ENCODE measurements around the gene EGFLAM. TPM values are rescaled to one million over a fixed set of nuclear protein-coding genes. Genes with fewer than 3 reads are reported as not detected.
A peak's percentile ranks its signal among the peaks of the same experiment; 100 is the strongest.

EGFLAM gene
- 2.9 TPM for total RNA-seq

DNA sequence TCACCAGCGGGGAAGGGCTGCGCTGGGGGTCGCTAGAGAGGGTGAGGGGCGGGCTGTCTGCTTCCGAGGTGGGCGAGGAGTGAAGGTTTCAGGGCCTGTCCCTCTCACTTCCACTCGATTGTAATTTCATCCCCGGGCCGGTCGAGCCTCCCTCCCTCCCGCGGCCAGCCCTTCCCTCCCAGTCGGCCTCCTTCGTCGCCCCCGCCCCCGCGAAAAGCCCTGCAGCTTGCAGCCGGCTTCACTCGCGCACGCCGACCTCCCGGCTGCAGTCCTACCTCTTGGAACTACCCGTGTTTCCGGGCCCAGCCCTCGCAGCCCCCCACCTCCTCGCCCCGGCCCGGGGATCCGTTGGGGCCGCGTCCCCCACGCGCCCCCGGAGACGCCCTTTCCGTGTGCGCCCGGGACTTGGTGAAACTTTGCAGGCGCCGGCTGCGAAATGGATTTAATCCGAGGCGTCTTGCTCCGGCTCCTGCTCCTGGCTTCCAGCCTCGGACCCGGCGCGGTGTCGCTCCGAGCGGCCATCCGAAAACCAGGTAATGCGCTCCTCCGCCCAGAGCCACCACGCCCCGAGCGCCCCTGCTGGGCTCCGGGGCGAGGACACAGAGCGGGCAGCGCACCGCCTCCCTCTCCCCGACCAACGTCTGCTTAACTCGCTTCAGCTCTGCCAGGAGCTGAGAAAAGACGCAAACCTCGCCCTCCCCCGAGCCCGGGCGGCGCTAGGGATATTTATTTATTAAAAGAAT lies at the start of gene EGFLAM:
EGFLAM (plus strand) TSS at position 241 of the 743 bp plus-strand sequence; CDS start at position 437, 196 bp downstream.
- DNase-seq (ENCODE audit: low spot score in 2 of 2): peak in 1 of 2 donors; percentile 38
- no peak for FAIRE-seq

DNA sequence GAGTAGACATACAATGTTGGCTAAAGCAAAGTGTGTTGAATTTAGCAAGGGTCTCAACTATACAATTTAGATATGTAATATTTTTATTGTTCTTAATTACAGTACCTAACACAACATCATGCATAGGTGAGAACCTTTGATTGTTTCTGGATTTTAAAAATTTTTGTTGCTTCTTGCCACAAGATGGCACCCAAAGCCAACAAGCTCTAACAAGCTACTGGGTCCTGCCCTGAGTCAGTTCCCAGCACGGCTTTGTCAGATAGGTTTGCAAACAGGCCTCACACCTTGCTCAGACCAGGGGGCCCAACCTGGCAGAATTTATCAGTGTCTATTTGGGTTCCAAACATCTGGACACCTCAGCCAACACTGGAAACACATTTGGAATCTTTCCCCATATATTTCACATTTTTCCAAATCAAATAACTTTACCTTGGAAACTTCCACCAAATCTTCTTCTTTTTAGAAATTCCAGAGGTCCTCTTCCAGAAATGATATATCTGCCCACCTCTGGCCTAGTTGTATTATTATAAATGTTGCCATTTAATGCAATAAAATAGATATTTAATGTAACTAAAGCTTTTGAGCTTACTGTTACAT lies 49.5 kb upstream of the EGFLAM start:
- DNase-seq (ENCODE audit: low spot score in 2 of 2) (peak in 1 of 2 donors; percentile 29), FAIRE-seq (no peak)

DNA sequence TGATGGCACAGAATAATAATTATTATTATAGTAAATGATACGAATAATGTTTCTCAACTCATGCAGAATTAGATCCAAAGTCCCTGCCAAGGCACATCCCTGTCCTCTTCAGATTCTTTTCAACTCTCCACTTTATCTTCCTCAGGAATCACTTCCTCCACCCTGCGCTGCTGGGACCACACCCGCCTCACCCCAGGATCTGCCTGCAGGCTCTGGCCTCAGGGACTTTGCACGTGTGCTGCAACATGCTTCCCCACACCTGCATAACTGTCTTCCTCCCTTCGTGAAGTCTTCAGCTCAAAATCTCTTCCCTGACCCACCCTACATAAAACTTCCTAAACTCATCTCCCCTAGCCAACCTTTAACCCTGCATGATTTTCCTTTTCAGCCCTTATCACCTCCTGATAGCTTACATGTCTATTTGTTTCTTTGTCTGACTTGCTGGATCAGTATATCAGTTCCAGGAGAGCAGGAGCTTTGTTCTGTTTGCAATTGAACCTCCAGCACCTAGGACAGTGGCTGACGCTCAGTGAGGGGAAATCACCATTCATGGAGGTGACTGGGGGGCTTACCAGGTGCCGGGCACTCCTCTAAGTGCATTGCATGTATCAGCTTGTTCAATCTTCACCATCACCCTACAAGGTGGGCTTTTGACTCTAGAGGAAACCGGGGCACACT lies 47.5 kb upstream of the EGFLAM start:
- DNase-seq (ENCODE audit: low spot score in 2 of 2) (no peak), FAIRE-seq (no peak)

DNA sequence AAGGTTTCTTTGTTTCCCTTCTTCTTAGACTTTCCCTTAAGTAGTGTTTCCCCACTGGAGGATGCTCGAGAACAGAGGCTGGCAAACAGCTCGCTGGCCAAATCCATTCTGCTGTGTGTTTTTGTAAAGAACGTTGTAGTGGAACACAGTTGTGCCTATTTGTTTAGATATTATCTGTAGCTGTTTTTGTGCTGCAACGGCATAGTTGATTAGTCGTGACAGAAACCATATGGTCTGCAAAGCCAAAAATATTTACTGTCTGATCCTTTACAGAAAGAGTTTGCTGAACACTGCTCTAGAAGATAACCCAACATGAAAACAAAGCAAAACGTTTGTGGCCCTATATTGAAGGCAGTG lies 47.0 kb upstream of the EGFLAM start:
- FAIRE-seq (no peak), DNase-seq (ENCODE audit: low spot score in 2 of 2) (no peak)

DNA sequence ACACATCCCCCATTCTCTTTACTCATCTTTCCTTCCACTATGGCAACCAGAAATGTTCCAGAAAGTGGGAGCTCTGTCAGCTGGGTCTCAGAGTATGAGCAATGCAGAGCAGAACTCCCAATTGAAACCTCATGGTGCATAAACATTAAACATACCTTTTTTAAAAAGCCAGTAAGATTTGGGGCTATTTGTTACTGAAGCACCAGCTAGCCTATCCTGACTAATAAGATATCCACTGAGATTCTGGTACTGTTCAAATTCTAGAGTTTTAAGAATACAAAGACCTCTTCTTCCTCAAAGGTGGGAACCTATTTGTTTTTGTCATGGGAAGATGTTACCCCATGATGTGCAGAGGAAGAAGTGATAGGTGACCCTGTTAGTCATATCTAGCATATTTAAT lies 46.1 kb upstream of the EGFLAM start:
- no peak for FAIRE-seq
- no peak for DNase-seq (ENCODE audit: low spot score in 2 of 2)

DNA sequence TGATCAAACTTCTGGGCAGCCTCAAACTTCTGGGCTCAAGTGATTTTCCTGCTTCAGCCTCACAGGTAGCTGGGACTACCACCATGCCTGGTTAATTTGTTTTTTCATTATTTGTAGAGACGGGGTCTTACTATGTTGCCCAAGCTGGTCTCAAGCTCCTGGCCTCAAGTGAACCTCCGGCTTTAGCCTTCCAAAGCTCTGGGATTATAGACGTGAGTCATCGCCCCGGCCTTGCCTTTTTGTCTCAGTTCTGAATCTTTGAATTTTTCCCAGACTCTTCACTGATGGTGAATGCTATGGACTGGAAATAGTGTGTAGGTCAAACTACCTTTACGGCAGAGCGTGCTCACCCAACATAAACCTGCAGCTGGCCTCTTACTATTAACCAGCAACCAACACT lies 32.3 kb upstream of the EGFLAM start:
- DNase-seq (ENCODE audit: low spot score in 2 of 2): no peak
- FAIRE-seq: no peak

DNA sequence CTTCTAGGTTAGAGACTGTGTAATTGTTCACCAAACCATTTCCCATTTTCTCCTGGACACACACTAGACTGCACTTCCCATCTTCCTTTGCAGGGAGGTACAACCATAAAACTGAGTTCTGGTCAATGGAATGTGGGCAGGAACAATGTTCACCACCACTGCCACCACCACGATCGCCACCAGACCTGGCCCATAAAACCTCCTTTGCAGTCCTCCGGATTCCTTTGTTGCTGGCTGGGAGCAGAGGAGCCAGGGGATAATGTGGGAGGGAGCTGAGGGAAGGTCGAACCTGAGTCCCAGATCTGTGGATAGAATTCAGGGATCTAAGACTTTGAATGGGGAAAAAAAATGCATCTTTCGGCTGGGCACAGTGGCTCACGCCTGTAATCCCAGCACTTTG lies 29.4 kb upstream of the EGFLAM start:
- FAIRE-seq (no peak), DNase-seq (ENCODE audit: low spot score in 2 of 2) (no peak)

DNA sequence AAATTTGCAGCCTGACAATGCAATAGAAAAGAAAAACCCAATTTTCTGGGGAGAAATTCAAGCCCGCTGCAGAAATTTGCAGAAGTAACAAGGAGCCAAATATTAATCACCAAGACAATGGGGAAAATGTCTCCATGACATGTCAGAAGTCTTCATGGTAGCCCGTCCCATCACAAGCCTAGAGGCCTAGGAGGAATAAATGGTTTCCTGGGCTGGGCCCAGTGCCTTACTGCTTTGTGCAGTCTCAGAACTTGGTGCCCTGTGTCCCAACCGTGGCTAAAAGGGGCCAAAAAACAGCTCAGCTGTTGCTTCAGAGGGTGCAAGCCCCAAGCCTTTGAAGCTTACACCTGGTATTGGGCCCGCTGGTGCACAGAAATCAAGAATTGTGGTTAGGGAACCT lies 23.6 kb upstream of the EGFLAM start:
- DNase-seq (ENCODE audit: low spot score in 2 of 2) (no peak), FAIRE-seq (no peak)

DNA sequence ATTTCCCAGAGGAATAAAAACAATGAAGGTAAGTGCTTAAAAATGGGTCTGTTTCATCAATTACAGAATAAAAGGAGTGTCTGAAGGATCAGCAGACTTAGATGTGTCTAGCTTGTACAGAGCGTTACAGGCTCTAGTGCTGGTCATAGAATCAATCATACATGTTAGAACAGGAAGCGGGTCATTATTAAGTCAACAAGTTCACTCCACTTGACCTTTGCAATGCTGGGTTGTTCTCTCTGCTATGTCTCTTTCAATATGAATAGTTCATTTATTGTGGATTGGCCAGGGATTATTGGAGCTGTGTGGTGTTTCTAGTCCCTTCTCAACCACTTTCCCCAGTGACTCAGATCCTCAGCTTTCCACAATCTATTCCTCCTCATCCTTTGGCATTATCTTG lies 20.7 kb upstream of the EGFLAM start:
- no peak for DNase-seq (ENCODE audit: low spot score in 2 of 2)
- FAIRE-seq: no peak

DNA sequence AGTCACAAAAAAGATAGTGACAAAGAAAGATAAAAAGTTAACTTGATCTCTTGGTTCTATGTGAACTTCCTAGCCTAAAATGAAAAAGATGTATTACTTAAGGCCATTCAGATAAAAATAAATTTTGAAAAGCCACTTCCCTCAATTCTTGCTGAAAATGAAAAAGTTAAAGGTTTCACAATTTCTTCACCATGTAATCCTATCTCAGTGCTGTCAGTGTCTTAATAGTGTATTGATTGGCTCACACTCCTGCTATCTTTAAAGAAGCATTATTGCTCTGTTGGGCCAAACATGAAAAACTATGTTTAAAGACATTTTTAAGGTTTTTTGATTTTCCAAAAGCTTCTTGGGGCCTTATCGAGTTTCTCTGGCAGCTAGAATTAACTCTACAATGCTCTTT lies 18.1 kb upstream of the EGFLAM start:
- no peak for DNase-seq (ENCODE audit: low spot score in 2 of 2)
- FAIRE-seq: no peak

DNA sequence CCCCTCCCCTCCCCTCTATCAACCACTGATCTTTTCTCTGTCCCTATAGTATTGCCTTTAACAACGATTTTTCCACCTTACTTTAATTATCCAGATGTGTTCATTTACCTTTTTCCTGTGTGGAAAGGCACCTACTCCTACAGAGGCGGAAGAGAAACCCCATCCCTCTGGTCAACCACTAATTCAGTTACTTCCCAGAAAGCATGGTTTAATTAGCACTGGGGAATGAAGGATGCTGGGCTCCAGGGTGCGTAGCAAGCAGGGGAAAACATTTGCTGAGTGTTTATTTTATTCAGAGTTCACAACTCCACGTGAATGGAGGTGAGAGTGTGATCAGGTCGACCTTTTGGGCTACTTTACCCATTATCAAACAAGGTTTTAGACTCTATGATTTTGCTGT lies 16.7 kb upstream of the EGFLAM start:
- FAIRE-seq (no peak), DNase-seq (ENCODE audit: low spot score in 2 of 2) (no peak)

DNA sequence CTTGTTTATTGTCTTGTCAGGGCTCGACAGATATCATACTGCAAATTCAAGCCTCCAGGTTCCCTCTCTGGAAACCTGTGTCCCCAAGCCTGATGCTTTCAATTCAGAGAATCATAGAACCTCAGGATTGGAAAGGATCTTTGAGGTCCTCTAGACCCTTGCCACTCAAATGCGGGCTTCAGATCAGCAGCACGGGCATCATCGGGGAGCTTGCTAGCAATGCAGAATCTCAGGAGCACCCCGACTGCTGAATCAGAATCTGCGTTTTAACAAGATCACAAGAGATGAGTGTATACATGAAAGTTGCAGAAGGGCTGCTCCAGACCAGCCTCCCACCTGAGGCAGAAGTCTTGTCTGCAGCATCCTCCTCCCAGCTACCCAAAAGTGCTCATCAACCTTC lies 13.1 kb upstream of the EGFLAM start:
- no peak for DNase-seq (ENCODE audit: low spot score in 2 of 2)
- no peak for FAIRE-seq

DNA sequence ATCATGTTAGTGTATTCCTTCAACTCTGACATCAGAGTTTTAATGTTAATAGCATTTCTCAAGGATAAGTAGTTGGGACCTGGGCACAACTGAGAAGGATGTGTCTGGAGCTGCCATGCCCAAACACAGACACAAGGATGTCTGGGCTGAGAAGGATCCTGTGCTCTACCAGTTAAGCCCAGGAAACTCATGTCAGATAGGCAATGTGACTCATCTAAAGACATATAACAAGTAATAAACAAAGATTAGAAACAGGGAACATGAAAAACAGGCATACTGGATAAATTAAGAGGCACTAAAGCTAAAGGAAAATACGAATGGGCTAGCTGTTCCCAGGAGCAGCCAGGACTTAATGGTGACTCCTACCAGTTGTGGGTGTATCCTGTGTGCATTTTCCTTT lies 9.1 kb upstream of the EGFLAM start:
- FAIRE-seq (no peak), DNase-seq (ENCODE audit: low spot score in 2 of 2) (no peak)

DNA sequence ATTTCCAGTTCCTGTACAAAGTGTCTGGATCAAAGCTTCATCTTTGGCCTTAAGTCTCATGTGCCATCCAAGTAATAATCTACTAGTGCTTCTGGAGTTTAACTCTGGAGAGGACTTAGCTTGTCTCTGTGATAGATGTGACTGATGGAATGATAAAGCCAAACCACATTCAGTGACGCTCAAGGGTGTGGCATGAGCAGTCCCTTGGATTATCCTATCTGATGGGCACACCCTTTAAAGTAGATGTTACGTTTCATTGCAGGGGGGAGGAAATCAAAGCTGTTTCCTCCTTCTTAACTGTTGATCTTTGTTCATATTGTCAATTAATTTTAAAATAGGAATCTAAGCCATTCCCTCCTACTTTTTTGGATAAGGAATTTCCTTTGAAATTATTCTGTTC lies 8.5 kb upstream of the EGFLAM start:
- DNase-seq (ENCODE audit: low spot score in 2 of 2): no peak
- no peak for FAIRE-seq

DNA sequence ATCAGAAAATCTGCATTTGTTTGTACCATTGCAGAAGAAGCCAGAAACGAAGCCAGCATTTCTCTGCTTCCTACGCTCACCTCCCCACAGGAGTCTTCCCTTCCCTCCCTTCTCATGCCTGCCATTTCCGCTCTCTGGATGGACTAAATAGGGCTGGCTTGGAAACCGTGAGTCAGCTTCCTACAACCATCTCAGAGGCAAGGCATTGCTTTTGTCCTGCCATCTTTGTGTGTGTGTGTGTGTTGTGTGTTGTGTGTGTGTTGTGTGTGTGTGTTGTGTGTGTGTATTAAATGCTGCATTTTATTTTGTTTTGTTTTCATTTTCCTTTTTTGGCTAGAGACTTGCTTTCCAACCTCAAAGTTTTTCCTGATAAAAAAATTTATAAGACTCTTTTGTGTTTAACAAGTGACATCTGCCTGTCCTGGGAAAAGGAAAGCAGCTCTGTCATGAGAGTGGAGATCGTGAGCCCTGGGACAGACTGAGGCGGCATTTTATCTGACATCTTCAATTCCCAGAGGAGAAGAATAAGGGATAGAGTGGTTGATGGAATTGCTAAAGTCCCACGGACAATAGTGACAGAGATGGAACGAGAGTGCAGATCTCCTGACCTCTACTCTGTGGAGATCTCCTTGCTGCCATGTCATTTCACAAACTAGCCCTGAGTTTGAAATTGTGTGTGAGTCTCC lies 7.5 kb upstream of the EGFLAM start:
- DNase-seq (ENCODE audit: low spot score in 2 of 2): no peak
- no peak for FAIRE-seq

DNA sequence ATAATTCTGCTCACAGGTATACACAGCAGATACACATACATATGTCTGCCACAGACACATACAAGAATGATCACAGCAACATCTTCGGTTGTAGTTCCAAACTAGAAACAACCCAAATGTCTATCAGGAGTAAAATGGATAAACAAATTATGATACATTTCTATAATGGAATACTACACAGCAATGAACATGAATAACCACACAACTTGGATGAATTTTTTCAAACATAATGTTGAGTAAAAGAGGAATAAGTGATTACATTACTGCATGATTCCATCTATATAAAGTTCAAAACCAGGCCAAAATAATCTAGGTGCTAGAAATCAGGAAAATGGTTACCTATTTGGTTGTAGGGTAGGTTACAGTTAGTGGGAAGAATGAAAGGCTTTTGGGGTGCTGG lies 4.6 kb upstream of the EGFLAM start:
- DNase-seq (ENCODE audit: low spot score in 2 of 2): no peak
- FAIRE-seq: no peak

DNA sequence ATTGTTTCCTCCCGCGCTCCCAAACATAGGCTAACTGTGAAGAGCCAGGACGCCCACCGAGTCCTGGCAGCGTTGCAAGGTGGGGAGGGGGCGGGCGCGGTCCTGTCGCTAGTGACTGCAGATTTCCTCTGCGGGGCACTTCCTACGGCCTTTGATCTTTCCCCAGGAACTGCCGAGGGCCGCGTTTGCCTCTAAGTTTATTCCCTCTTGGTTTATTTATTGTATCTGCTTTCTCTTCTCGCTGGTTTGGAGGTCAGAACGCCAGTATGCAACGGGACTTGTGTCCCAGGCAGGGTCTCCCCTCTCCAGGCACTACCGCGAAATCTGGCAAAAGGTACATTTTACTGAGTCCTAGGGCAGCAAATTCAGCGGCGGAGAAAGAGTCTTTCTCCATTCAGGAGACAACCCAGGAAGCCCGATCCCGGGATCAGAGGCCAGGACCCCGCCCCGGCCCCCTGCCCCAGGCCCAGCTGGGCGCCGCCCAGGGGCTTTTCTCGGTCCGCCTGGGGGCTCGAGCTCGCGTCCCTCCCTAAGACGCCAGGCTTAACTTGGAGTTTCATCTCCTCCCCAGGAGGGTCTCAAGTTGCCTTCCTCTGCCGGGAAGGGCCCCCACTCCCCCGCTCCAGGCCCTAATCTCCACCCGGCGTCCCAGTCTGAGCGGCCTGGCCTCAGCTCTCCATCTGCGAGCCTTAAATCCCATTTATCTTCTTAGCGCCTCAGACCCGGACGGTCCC lies 884 bp upstream of the EGFLAM start:
- no peak for DNase-seq (ENCODE audit: low spot score in 2 of 2)
- FAIRE-seq: no peak

DNA sequence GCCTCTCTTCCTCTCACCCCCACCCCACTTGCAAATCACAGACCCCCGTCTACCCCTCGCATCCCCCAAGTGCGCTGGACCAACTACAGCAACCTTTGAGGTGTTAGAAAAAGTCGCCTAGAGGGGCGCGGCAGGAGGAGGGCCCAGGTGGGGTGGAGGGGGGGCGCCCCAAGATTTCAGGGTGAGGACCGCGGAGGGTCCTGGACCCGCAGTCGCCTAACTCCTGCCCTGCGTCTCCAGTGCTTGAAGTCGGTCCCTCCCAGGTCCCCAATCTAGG lies 379 bp upstream of the EGFLAM start:
- FAIRE-seq: no peak

DNA sequence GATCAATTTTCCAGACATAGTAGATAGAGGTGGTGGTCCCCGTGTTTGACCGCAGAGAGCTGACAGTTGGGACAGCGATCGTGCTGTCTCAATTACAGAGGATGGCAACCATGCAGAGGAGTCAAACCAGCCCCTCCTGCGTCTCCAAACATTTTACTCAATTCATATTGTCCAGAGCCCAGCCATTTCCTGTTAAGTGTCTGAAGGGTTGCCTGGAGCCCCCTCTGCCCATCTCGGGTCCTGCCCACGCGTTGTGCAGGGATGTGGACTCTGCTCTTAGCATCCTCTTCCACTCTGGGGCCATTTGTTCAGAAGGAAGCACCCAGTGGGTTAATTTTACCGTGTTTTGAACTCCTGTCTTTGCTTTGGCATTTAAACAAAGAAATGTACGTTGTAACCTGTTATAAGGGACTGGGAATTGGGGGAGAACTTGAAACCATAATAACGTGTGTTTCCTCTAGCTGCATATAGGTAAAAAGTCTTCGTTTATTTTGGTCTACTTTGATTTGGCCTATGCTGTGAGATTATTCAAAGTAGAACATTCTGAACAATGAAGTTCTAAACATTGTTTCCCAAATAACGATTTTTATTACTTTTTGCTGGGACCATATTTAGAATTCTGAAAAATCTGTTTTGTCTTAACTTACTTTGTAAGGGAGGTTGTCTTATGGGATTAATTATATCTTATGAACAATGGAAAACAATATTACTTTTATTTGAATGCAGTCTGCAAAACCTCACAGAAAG lies 876 bp downstream of the EGFLAM start:
- FAIRE-seq: no peak

More for the DNA sequence above, 379 bp upstream of the EGFLAM start:
- no peak for DNase-seq (ENCODE audit: low spot score in 2 of 2)

DNA sequence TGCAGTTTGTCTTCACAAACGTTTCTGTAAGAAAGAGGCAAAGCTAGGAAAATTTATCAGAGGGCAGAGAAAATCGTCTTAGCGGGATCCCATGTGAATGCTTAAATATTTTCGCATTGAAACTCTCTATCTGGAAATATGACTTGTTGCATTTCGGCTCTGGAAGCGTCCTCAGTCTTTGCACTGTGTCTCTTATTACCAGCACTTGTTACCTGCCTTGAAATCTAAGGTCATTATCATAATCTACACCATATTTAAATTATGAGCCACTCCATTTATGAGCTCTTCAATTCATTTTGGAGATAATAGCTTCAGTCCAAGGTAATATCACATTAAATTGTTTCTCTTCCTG lies 1.4 kb downstream of the EGFLAM start:
- DNase-seq (ENCODE audit: low spot score in 2 of 2) (no peak), FAIRE-seq (no peak)

More for the DNA sequence above, 876 bp downstream of the EGFLAM start:
- no peak for DNase-seq (ENCODE audit: low spot score in 2 of 2)
